ENCODE measurements around the gene CRABP1.

GRCh38 chr15:78388865-78389264 is 48.7 kb downstream of the CRABP1 start:
- TF ChIP-seq, protein P1, sequence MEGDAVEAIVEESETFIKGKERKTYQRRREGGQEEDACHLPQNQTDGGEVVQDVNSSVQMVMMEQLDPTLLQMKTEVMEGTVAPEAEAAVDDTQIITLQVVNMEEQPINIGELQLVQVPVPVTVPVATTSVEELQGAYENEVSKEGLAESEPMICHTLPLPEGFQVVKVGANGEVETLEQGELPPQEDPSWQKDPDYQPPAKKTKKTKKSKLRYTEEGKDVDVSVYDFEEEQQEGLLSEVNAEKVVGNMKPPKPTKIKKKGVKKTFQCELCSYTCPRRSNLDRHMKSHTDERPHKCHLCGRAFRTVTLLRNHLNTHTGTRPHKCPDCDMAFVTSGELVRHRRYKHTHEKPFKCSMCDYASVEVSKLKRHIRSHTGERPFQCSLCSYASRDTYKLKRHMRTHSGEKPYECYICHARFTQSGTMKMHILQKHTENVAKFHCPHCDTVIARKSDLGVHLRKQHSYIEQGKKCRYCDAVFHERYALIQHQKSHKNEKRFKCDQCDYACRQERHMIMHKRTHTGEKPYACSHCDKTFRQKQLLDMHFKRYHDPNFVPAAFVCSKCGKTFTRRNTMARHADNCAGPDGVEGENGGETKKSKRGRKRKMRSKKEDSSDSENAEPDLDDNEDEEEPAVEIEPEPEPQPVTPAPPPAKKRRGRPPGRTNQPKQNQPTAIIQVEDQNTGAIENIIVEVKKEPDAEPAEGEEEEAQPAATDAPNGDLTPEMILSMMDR (IDR thresholded peaks at IDR 0.05): no peak
- TF ChIP-seq POLR2A (IDR thresholded peaks at IDR 0.05): no peak
